ENCODE results near the gene PROM1. TPM values are rescaled to one million over a fixed set of nuclear protein-coding genes. Genes with fewer than 3 reads are reported as not detected.

Gene PROM1
- total RNA-seq, 3 donors from 2014 or later, result 0.64 to 106 (median 40.0) TPM

DNA sequence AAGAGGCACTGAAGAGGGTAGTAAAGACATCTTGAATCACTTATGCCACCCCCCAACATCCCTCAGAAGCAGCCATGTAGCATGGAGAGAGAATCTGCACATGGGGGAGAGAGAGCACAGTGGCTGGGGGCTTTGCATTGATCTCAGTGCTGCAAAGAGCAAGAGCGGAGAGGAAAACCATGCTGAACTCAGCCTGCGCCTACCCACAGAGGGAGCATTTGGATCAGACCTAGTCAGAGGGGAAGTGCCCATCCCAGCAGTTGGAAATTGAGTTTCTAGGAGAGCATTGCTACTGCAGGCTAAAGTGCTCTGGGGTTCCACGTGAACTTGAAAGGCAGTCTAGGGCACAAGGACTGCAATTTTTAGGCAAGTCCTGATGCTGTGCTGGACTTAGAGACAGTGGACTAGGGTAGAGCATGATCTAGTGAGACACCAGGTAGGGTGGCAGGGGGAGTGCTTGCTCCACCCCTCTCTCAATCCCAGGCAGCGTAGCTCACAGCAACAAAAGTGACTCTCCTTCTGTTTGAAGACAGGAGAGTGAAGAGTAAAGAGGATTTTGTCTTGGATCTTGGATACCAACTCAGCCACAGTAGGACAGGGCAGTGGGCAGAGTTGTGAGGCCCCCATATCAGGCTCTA lies 9.0 kb upstream of the PROM1 start:
- H3K27me3 ChIP-seq, result no peaks in the 10 kb centered on the region
- H3K4me3 ChIP-seq, result no peak overlapping the region
- H3K9me3 ChIP-seq, result no peaks in the 10 kb centered on the region
- no peaks in the 10 kb centered on the region for H3K36me3 ChIP-seq
- intact Hi-C loops (cut with DNase I; ENCODE audit: low total_unique reads), result no loop called here
- no peaks in the 10 kb centered on the region for H3K4me1 ChIP-seq
- no peak for DNase-seq (ENCODE audit: low spot score in 2 of 2)
- no peak overlapping the region for H3K27ac ChIP-seq
- TF ChIP-seq POLR2AphosphoS5 (IDR thresholded peaks at IDR 0.05), result no peak
- TF ChIP-seq, protein P1, sequence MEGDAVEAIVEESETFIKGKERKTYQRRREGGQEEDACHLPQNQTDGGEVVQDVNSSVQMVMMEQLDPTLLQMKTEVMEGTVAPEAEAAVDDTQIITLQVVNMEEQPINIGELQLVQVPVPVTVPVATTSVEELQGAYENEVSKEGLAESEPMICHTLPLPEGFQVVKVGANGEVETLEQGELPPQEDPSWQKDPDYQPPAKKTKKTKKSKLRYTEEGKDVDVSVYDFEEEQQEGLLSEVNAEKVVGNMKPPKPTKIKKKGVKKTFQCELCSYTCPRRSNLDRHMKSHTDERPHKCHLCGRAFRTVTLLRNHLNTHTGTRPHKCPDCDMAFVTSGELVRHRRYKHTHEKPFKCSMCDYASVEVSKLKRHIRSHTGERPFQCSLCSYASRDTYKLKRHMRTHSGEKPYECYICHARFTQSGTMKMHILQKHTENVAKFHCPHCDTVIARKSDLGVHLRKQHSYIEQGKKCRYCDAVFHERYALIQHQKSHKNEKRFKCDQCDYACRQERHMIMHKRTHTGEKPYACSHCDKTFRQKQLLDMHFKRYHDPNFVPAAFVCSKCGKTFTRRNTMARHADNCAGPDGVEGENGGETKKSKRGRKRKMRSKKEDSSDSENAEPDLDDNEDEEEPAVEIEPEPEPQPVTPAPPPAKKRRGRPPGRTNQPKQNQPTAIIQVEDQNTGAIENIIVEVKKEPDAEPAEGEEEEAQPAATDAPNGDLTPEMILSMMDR (IDR thresholded peaks at IDR 0.05), result no peak
- no peak for TF ChIP-seq POLR2A (IDR thresholded peaks at IDR 0.05)

DNA sequence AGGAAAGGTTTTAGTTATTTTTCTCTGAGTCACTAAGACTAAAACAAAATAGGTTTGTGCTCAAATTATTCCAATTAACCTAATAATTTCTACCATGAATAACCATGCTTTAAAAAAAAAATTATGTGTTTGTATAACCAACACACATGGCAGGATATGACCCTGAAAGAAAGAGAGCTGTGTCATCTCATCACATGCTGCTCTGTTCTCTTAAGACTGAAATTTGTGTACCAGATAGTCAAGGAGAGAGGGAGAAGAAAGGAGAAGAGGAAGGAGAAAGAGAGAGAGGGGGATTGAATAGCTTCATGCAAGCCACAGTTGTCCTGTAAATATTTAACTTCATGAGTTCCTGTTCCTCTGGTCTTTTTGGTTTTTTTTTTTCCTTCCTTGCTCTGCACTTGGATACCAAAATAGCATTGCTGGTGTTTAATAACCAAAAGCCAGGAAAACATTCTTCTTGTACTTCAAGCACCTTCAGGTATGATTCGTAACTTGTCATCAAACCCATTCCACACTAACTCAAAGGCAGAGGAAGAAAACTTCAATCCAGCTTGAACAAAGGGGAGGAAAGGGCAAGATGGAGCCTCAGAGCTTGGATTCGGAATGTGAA lies 6.4 kb upstream of the PROM1 start:
- Histone ChIP-seq H3K27me3 (no peaks in the 10 kb centered on the region), H3K9me3 (no peaks in the 10 kb centered on the region), H3K4me3 (no peak overlapping the region), H3K4me1 (no peaks in the 10 kb centered on the region), H3K27ac (no peak overlapping the region), H3K36me3 (no peaks in the 10 kb centered on the region)
- DNase-seq (ENCODE audit: low spot score in 2 of 2), result no peak
- intact Hi-C loops (cut with DNase I; ENCODE audit: low total_unique reads), result no loop called here
- TF ChIP-seq POLR2AphosphoS5 (IDR thresholded peaks at IDR 0.05) (no peak), POLR2A (IDR thresholded peaks at IDR 0.05) (no peak)
- TF ChIP-seq, protein P1 (IDR thresholded peaks at IDR 0.05), result no peak

DNA sequence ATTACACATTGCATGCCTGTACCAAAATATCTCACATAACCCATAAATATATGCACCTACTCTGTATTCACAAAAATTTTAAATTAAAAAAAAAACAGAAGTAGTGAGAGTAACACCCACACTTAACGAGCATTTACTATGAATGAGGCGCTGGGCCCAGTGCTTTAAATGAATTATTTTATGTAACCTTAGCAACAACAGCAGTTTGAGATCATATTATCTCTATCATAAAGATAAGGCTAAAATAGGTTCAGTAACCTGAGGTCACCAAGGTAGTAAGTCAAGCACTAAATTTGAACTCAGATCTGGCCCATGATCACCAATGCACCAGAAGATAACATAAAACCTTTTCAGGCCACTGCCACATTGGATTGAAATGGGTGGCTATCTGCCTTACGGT lies 5.3 kb upstream of the PROM1 start:
- no peak overlapping the region for H3K4me3 ChIP-seq
- no peak overlapping the region for H3K27ac ChIP-seq
- no peaks in the 10 kb centered on the region for H3K36me3 ChIP-seq

GRCh38 chr4:16088601-16089000 lies 4.8 kb upstream of the PROM1 start:
- no peak for TF ChIP-seq POLR2A (IDR thresholded peaks at IDR 0.05)
- TF ChIP-seq, protein P1 (IDR thresholded peaks at IDR 0.05), result no peak
- no peak for TF ChIP-seq POLR2AphosphoS5 (IDR thresholded peaks at IDR 0.05)
- H3K4me3 ChIP-seq, result no peak overlapping the region
- no peak for DNase-seq (ENCODE audit: low spot score in 2 of 2)
- no peaks in the 10 kb centered on the region for H3K36me3 ChIP-seq
- H3K4me1 ChIP-seq, result no peaks in the 10 kb centered on the region
- no peaks in the 10 kb centered on the region for H3K9me3 ChIP-seq
- H3K27me3 ChIP-seq, result peaks cover 0 to 2% of the 10 kb centered on the region in 2 donors
- intact Hi-C loops (cut with DNase I; ENCODE audit: low total_unique reads), result no loop called here
- no peak overlapping the region for H3K27ac ChIP-seq

More for the DNA sequence above, 5.3 kb upstream of the PROM1 start:
- H3K9me3 ChIP-seq, result no peaks in the 10 kb centered on the region
- no peaks in the 10 kb centered on the region for H3K4me1 ChIP-seq
- TF ChIP-seq POLR2AphosphoS5 (IDR thresholded peaks at IDR 0.05), result no peak
- TF ChIP-seq, protein P1 (IDR thresholded peaks at IDR 0.05), result no peak
- no peak for TF ChIP-seq POLR2A (IDR thresholded peaks at IDR 0.05)
- H3K27me3 ChIP-seq, result no peaks in the 10 kb centered on the region
- DNase-seq (ENCODE audit: low spot score in 2 of 2), result no peak
- intact Hi-C loops (cut with DNase I; ENCODE audit: low total_unique reads), result no loop called here

DNA sequence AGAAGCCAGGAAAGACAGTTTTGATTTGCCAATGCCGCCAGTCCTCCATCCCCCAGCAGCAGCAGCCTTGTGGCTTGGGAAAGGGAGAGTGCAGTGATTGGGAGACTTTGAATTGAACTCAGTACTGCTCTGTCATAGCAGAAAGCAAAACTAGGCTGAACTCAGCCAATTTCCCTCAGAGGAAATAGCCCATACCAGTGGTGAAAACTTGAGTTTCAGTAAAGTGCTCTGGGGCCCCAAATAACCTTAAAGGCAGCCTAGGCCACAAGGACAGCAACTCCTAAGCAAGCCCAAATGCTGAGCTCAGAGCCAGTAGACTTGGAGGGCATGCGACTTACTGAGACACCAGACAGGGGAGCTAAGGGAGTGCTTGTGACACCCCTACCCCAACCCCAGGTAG lies 2.0 kb upstream of the PROM1 start:
- H3K27me3 ChIP-seq, result peaks cover 0 to 11% of the 10 kb centered on the region in 2 donors
- TF ChIP-seq POLR2A (IDR thresholded peaks at IDR 0.05) (no peak), POLR2AphosphoS5 (IDR thresholded peaks at IDR 0.05) (no peak)
- TF ChIP-seq, protein P1 (IDR thresholded peaks at IDR 0.05), result no peak
- H3K9me3 ChIP-seq, result no peaks in the 10 kb centered on the region
- no peaks in the 10 kb centered on the region for H3K4me1 ChIP-seq
- no peak for DNase-seq (ENCODE audit: low spot score in 2 of 2)
- intact Hi-C loops (cut with DNase I; ENCODE audit: low total_unique reads), result no loop called here
- no peak overlapping the region for H3K27ac ChIP-seq
- no peak overlapping the region for H3K4me3 ChIP-seq
- H3K36me3 ChIP-seq, result no peaks in the 10 kb centered on the region
